Measurements from ENCODE around the gene IL13RA2. TPM values are rescaled to one million over a fixed set of nuclear protein-coding genes. Genes with fewer than 3 reads are reported as not detected.

IL13RA2 gene
- total and polyA plus RNA-seq, 12 donors, result 0.33 to 19.4 (median 1.9) TPM; not detected in 1

DNA sequence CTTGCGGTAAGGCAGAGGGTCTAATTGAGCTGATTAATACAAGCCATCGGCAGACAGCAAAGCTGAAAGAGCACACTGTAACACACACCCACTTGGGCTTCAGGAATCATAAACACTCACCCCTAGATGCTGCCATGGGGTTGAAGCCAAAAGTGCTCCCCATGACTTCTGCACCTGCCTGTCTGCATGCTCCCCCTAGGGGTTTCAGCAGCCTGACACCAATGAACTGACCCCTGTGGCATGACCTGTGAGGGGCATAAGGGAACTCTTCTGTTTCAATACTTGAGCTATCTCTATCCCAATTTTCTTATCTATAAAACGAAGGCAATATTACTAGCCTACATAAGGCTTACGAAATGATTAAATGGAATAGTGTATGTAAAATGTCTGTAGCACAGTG lies 23.0 kb upstream of the IL13RA2 start:
- Histone ChIP-seq H3K36me3 (replicated peaks in 1 of 2) (no peaks in the 10 kb centered on the region), H3K4me1 (replicated peaks in 1 of 2) (no peaks in the 10 kb centered on the region), H3K4me3 (no peak overlapping the region), H3K27me3 (peaks cover 19% of the 10 kb centered on the region), H3K9me3 (replicated peaks in 1 of 3) (no peaks in the 10 kb centered on the region), H3K27ac (no peak overlapping the region)
- no peak for TF ChIP-seq POLR2A (IDR thresholded peaks at IDR 0.05)
- TF ChIP-seq, protein P1, sequence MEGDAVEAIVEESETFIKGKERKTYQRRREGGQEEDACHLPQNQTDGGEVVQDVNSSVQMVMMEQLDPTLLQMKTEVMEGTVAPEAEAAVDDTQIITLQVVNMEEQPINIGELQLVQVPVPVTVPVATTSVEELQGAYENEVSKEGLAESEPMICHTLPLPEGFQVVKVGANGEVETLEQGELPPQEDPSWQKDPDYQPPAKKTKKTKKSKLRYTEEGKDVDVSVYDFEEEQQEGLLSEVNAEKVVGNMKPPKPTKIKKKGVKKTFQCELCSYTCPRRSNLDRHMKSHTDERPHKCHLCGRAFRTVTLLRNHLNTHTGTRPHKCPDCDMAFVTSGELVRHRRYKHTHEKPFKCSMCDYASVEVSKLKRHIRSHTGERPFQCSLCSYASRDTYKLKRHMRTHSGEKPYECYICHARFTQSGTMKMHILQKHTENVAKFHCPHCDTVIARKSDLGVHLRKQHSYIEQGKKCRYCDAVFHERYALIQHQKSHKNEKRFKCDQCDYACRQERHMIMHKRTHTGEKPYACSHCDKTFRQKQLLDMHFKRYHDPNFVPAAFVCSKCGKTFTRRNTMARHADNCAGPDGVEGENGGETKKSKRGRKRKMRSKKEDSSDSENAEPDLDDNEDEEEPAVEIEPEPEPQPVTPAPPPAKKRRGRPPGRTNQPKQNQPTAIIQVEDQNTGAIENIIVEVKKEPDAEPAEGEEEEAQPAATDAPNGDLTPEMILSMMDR (IDR thresholded peaks at IDR 0.05), result no peak
- 69 to 89% (median 87%) methylated on average over 4 of the region's 4 CpGs for WGBS, 4 donors
- DNase-seq, result no peak
- intact Hi-C loops (cut with DNase I), result no loop called here

DNA sequence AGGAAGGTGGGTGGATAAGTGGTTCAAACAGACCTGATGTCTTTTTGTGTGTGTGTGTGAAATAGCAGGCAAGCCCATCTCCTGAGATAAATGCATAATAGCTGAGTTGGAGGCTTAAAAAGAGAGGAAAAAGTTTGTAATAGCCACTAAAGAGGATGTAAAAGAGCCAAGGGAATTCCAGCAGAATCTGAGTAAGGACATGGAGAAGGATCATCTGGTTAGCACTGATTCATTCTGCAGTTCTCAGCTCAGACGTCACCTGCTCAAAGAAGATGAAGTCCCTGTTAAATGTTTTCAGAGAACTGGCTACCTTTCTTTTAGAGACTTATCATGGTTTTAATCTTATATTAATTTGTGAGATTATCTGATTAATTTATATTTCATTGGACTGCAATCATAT lies 21.0 kb upstream of the IL13RA2 start:
- Histone ChIP-seq H3K4me1 (replicated peaks in 1 of 2) (no peaks in the 10 kb centered on the region), H3K36me3 (replicated peaks in 1 of 2) (no peaks in the 10 kb centered on the region), H3K4me3 (no peak overlapping the region), H3K27ac (no peak overlapping the region), H3K27me3 (peaks cover 21% of the 10 kb centered on the region), H3K9me3 (replicated peaks in 1 of 3) (no peaks in the 10 kb centered on the region)
- intact Hi-C loops (cut with DNase I), result no loop called here
- 38 to 52% (median 44%) methylated on average over 1 of the region's 1 CpG for WGBS, 4 donors
- TF ChIP-seq, protein P1 (IDR thresholded peaks at IDR 0.05), result no peak
- TF ChIP-seq POLR2A (IDR thresholded peaks at IDR 0.05), result no peak
- DNase-seq, result no peak

DNA sequence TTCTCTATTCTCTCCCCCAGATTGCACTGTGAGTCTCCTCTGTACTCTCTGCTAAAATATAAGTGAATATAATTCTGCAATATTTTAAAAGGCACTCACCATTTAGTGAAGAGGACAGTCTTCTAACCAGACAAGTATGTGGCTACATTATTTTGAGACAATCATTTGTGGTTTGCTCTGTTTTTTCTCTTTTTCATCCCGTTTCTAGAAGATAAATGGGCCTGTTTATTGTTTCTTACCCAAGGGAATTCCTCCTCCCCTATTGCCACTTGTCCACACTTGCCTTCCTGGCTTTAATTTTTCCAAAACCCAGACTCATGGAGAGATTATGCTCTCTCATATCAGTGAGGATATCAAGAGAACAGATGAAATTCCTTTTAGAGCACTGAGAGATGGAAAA lies 18.6 kb upstream of the IL13RA2 start:
- TF ChIP-seq, protein P1 (IDR thresholded peaks at IDR 0.05), result no peak
- TF ChIP-seq POLR2A (IDR thresholded peaks at IDR 0.05), result no peak
- DNase-seq, result no peak
- H3K27me3 ChIP-seq, result peaks cover 26% of the 10 kb centered on the region
- H3K9me3 ChIP-seq (replicated peaks in 1 of 3), result no peaks in the 10 kb centered on the region
- intact Hi-C loops (cut with DNase I), result no loop called here
- 19 to 37% (median 24%) methylated on average over 1 of the region's 1 CpG for WGBS, 4 donors
- H3K36me3 ChIP-seq (replicated peaks in 1 of 2), result no peaks in the 10 kb centered on the region
- no peak overlapping the region for H3K4me3 ChIP-seq
- H3K27ac ChIP-seq, result no peak overlapping the region
- no peaks in the 10 kb centered on the region for H3K4me1 ChIP-seq (replicated peaks in 1 of 2)

DNA sequence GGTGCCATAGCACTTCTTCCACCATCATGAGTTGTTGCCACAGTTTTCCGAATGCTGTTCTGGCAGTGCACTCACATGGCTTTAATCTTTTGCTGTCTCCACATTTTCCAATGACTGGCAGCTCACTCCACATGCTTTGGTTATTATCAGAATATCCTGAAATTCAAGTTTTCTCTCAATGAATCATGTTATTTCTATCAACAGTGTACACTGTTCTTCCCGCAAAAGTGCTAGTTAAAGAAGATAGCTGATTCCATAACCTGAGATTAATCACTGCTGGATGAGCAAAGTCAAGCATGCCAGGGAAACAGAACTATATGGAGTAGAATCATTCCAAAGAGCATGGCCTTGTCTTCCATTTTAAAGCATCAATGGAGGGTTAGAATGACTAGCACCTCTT lies 14.6 kb upstream of the IL13RA2 start:
- Histone ChIP-seq H3K27me3 (peaks cover 28% of the 10 kb centered on the region), H3K36me3 (replicated peaks in 1 of 2) (no peaks in the 10 kb centered on the region), H3K27ac (no peak overlapping the region), H3K4me1 (replicated peaks in 1 of 2) (no peaks in the 10 kb centered on the region), H3K4me3 (no peak overlapping the region), H3K9me3 (replicated peaks in 1 of 3) (no peaks in the 10 kb centered on the region)
- intact Hi-C loops (cut with DNase I), result no loop called here
- no peak for TF ChIP-seq POLR2A (IDR thresholded peaks at IDR 0.05)
- TF ChIP-seq, protein P1 (IDR thresholded peaks at IDR 0.05), result no peak
- WGBS, 4 donors, result 79 to 89% (median 85%) methylated on average over 1 to 2 of the region's 2 CpGs
- no peak for DNase-seq

Measured in adrenal gland (tissue), 12 donors.